Sigmoid colon (tissue), 7 donors: ENCODE measurements around the gene APEX2. TPM values are rescaled to one million over a fixed set of nuclear protein-coding genes. Genes with fewer than 3 reads are reported as not detected.
"Not testable (repeated sequence)": the region's sequence is repeated elsewhere in the genome, so short reads cannot be mapped to it uniquely, and the experiment has no call there.

ENCODE experiments used
- DNase-seq: peaks from one replicate; pipeline ENCODE4 v3.0.0-alpha.2; 2019
- H3K27ac ChIP-seq, 4 donors: fragments of 200-600 bp; sonication (generic); one replicate each; pipeline ENCODE4 v1.5.1; 2016 to 2019; ENCODE audit warnings: mild to moderate bottlenecking in 1 of 4
- H3K27me3 ChIP-seq, 3 donors: fragments of 200-600 bp; sonication (generic); one replicate each; pipeline ENCODE4 v1.5.1; 2019; ENCODE audit warnings: mild to moderate bottlenecking in 1 of 3
- H3K36me3 ChIP-seq, 4 donors: fragments of 200-600 bp; sonication (generic); one replicate each; pipeline ENCODE4 v1.5.1; 2016 to 2019
- H3K4me1 ChIP-seq, 4 donors: fragments of 200-600 bp; sonication (generic); one replicate each; pipeline ENCODE4 v1.5.1; 2017 to 2019
- H3K4me3 ChIP-seq, 4 donors: fragments of 200-600 bp; sonication (generic); one replicate each; pipeline ENCODE4 v1.5.1; 2017 to 2019; ENCODE audit warnings: mild to moderate bottlenecking in 2 of 4, moderate library complexity in 1 of 4
- H3K9me3 ChIP-seq, 4 donors: fragments of 200-600 bp in 3 of 4; sonication (generic) in 3 of 4; one replicate each; pipeline versions ENCODE4 v1.5.1 to v1.6.1; 2013 to 2019
- EP300 ChIP-seq, 4 donors: sonication (generic); formaldehyde crosslinking; IDR thresholded peaks; one replicate each; pipeline ENCODE4 v1.6.1; 2017; ENCODE audit warnings: antibody characterized with exemption in 4 of 4
- POLR2A ChIP-seq, 2 donors: fragments of 450-650 bp; IDR thresholded peaks; one replicate each; pipeline ENCODE4 v1.6.1; 2016; ENCODE audit warnings: antibody characterized with exemption in 2 of 2, mild to moderate bottlenecking in 2 of 2, moderate library complexity in 2 of 2
- POLR2AphosphoS5 ChIP-seq, 4 donors: sonication (generic); formaldehyde crosslinking; IDR thresholded peaks; one replicate each; pipeline ENCODE4 v1.6.1; 2017; ENCODE audit warnings: antibody characterized with exemption in 4 of 4
- WGBS, 2 donors: extraction: QIAGEN DNeasy Blood & Tissue Kit; methylation state at CpG; one replicate each; pipeline ENCODE4 v1.1.7; 2013; 5-methylcytosine and 5-hydroxymethylcytosine counted together
- intact Hi-C: fragments of 100-400 bp; cut with DNase I; formaldehyde crosslinking; loops from one replicate; pipeline ENCODE4 v1.15.1; 2023
- polyA plus RNA-seq, 3 donors: library from polyadenylated mRNA; stranded (reverse); fragments of 200-250 nt; gene quantifications; one replicate each; pipeline ENCODE4 v1.2.3, GENCODE V29; 2013
- total RNA-seq, 4 donors: library from RNA; depleted of rRNA; stranded (reverse); fragments of >200 nt; gene quantifications; one replicate each; pipeline ENCODE4 v1.1.0, GENCODE V29; 2016
- TF ChIP-seq, protein P1 (sequence below), 4 experiments: fragments of 450-650 bp in 3 of 4; fragments of 200-600 bp in 1 of 4; IDR thresholded peaks; one replicate each; pipeline ENCODE4 v1.5.1; 2016 to 2019; ENCODE audit warnings: antibody characterized with exemption in 4 of 4, mild to moderate bottlenecking in 3 of 4, moderate library complexity in 2 of 4
- donor health status: healthy with polysubstance abuse.
- donor health status: Bipolar disorder and iron deficiency.
- donor health status: healthy.

The APEX2 gene
- total and polyA plus RNA-seq, 7 donors, result 3.9 to 18.7 (median 5.7) TPM

DNA sequence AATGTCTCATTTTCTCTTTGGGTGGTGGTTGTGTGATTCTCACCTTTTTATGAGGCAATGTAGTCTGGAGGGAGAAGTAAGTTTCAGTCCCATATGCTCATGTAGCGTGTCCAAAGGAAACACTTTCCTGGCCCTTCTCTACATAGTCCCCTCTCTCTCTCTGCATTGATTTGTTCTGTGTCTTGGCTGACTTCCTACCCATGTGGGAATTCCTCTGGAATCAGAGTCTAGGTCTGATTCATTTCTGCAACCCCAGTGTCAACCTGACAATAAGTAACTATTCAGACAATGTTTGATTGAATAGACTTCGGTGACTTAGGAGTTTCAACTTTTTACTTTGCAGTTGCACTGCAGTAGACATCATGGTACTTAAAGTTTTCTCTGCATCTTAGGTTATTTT, 33.3 kb downstream of the APEX2 start:
- no peak overlapping the region for H3K27ac ChIP-seq
- H3K4me3 ChIP-seq, result no peak overlapping the region
- TF ChIP-seq, protein P1, sequence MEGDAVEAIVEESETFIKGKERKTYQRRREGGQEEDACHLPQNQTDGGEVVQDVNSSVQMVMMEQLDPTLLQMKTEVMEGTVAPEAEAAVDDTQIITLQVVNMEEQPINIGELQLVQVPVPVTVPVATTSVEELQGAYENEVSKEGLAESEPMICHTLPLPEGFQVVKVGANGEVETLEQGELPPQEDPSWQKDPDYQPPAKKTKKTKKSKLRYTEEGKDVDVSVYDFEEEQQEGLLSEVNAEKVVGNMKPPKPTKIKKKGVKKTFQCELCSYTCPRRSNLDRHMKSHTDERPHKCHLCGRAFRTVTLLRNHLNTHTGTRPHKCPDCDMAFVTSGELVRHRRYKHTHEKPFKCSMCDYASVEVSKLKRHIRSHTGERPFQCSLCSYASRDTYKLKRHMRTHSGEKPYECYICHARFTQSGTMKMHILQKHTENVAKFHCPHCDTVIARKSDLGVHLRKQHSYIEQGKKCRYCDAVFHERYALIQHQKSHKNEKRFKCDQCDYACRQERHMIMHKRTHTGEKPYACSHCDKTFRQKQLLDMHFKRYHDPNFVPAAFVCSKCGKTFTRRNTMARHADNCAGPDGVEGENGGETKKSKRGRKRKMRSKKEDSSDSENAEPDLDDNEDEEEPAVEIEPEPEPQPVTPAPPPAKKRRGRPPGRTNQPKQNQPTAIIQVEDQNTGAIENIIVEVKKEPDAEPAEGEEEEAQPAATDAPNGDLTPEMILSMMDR (IDR thresholded peaks at IDR 0.05), result no peak
- TF ChIP-seq EP300 (IDR thresholded peaks at IDR 0.05) (no peak), POLR2A (IDR thresholded peaks at IDR 0.05) (no peak), POLR2AphosphoS5 (IDR thresholded peaks at IDR 0.05) (no peak)
- H3K36me3 ChIP-seq, result no peaks in the 10 kb centered on the region
- no peaks in the 10 kb centered on the region for H3K4me1 ChIP-seq
- intact Hi-C loops, result no loop called here
- no peaks in the 10 kb centered on the region for H3K27me3 ChIP-seq
- DNase-seq, result no peak
- 86 to 91% methylated on average over 2 of the region's 2 CpGs for WGBS, 2 donors
- H3K9me3 ChIP-seq, result no peaks in the 10 kb centered on the region

- DNase-seq, result no peak
- 84 to 87% methylated on average over 3 of the region's 3 CpGs for WGBS, 2 donors
- Histone ChIP-seq H3K4me3 (no peak overlapping the region), H3K9me3 (no peaks in the 10 kb centered on the region), H3K36me3 (no peaks in the 10 kb centered on the region), H3K27me3 (no peaks in the 10 kb centered on the region), H3K27ac (no peak overlapping the region), H3K4me1 (no peaks in the 10 kb centered on the region)
- intact Hi-C loops, result no loop called here
- TF ChIP-seq POLR2A (IDR thresholded peaks at IDR 0.05) (no peak), EP300 (IDR thresholded peaks at IDR 0.05) (no peak), POLR2AphosphoS5 (IDR thresholded peaks at IDR 0.05) (no peak)
- TF ChIP-seq, protein P1 (IDR thresholded peaks at IDR 0.05), result no peak
These were observed 39.3 kb downstream of the APEX2 start for GRCh38 chrX:55039471-55039870.

GRCh38 chrX:55041514-55041913, 41.4 kb downstream of the APEX2 start:
- Histone ChIP-seq H3K27me3 (no peaks in the 10 kb centered on the region), H3K27ac (no peak overlapping the region), H3K9me3 (no peaks in the 10 kb centered on the region), H3K4me3 (no peak overlapping the region), H3K4me1 (no peaks in the 10 kb centered on the region), H3K36me3 (no peaks in the 10 kb centered on the region)
- peak; percentile 60 for DNase-seq
- 97% methylated on average over 6 of the region's 6 CpGs for WGBS, 2 donors
- TF ChIP-seq POLR2A (IDR thresholded peaks at IDR 0.05) (no peak), EP300 (IDR thresholded peaks at IDR 0.05) (no peak), POLR2AphosphoS5 (IDR thresholded peaks at IDR 0.05) (no peak)
- TF ChIP-seq, protein P1 (IDR thresholded peaks at IDR 0.05), result no peak
- intact Hi-C loops, result no loop called here

DNA sequence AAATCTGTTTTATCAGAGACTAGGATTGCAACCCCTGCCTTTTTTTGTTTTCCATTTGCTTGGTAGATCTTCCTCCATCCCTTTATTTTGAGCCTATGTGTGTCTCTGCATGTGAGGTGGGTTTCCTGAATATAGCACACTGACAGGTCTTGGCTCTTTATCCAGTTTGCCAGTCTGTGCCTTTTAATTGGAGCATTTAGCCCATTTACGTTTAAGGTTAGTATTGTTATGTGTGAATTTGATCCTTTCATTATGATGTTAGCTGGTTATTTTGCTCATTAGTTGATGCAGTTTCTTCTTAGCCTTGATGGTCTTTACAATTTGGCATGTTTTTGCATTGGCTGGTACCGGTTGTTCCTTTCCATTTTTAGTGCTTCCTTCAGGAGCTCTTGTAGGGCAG, 50.4 kb downstream of the APEX2 start:
- H3K27me3 ChIP-seq, H3K27ac ChIP-seq, H3K4me3 ChIP-seq, H3K9me3 ChIP-seq, DNase-seq, intact Hi-C loops, H3K4me1 ChIP-seq, H3K36me3 ChIP-seq: not testable (repeated sequence)
- WGBS, 2 donors, result 84 to 90% methylated on average over 2 of the region's 2 CpGs

GRCh38 chrX:55056820-55057674, 56.9 kb downstream of the APEX2 start:
- intact Hi-C loops, result loop anchor here (2.0 to 5.0 kb wide), 2 partner anchors 165 to 416 kb away; no protein-coding TSS in a partner anchor
- DNase-seq, result no peak
- Histone ChIP-seq H3K4me1 (no peaks in the 10 kb centered on the region), H3K27ac (no peak overlapping the region), H3K36me3 (no peaks in the 10 kb centered on the region), H3K9me3 (no peaks in the 10 kb centered on the region), H3K27me3 (no peaks in the 10 kb centered on the region), H3K4me3 (peak overlapping the region in 2 of 4 donors; percentile 1 to 15)
- no peak for TF ChIP-seq POLR2AphosphoS5 (IDR thresholded peaks at IDR 0.05)
- TF ChIP-seq POLR2A (IDR thresholded peaks at IDR 0.05), result no peak
- TF ChIP-seq EP300 (IDR thresholded peaks at IDR 0.05), result no peak
- TF ChIP-seq, protein P1 (IDR thresholded peaks at IDR 0.05), result no peak
- WGBS, 2 donors, result 11 to 24% methylated on average over 7 of the region's 7 CpGs
